ENCODE data around the gene FBXO21. TPM values are rescaled to one million over a fixed set of nuclear protein-coding genes. Genes with fewer than 3 reads are reported as not detected.

The FBXO21 gene
- total RNA-seq, 4 donors from 2014 or later: 42.7 to 141 (median 80.4) TPM

DNA sequence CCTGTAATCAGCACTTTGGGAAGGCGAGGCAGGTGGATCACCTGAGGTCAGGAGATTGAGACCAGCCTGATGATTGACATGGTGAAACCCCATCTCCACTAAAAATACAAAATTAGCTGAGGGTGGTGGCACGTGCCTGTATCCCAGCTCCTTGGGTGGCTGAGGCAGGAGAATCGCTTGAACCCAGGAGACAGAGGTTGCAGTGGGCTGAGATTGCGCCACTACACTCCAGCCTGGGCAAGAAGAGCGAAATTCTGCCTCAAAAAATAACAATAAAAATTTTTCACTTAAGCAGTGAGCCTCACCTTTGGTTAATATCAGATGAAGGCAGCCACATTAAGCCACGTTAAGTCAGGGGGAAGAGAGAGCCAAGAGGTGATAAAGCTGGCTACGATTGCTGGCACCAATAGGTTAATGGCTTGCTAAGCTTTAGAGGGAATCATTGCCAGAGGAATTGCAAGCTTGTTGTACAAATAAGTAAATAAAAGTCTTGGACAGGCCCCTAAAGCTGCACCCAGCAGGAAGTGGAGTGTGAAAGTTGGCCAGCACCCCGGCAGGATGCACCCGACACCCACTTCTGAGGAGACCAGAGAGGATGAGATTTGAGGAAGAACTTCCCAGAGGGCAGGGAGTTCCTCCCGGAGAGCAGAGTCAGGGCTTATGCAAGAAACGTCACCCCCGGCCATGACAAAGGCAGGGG, 49.7 kb downstream of the FBXO21 start:
- no peaks in the 10 kb centered on the region for H3K9me3 ChIP-seq
- H3K4me1 ChIP-seq: peaks cover 0 to 5% of the 10 kb centered on the region in 2 donors
- ATAC-seq: no peak
- no peaks in the 10 kb centered on the region for H3K27me3 ChIP-seq
- no peak overlapping the region for H3K27ac ChIP-seq
- intact Hi-C loops (cut with DNase I; ENCODE audit: low total_unique reads) (no loop called here), in situ Hi-C loops (cut with MboI; ENCODE audit: low sequenced_read_pairs in 4 of 4) (loop anchor here in 1 of 4 donors (10.0 kb wide), 1 partner anchor 116 kb away; no protein-coding TSS in a partner anchor)
- DNase-seq: no peak
- peaks cover 0 to 10% of the 10 kb centered on the region in 2 donors for H3K36me3 ChIP-seq
- TF ChIP-seq, protein P1, sequence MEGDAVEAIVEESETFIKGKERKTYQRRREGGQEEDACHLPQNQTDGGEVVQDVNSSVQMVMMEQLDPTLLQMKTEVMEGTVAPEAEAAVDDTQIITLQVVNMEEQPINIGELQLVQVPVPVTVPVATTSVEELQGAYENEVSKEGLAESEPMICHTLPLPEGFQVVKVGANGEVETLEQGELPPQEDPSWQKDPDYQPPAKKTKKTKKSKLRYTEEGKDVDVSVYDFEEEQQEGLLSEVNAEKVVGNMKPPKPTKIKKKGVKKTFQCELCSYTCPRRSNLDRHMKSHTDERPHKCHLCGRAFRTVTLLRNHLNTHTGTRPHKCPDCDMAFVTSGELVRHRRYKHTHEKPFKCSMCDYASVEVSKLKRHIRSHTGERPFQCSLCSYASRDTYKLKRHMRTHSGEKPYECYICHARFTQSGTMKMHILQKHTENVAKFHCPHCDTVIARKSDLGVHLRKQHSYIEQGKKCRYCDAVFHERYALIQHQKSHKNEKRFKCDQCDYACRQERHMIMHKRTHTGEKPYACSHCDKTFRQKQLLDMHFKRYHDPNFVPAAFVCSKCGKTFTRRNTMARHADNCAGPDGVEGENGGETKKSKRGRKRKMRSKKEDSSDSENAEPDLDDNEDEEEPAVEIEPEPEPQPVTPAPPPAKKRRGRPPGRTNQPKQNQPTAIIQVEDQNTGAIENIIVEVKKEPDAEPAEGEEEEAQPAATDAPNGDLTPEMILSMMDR (IDR thresholded peaks at IDR 0.05 in 4 of 5, conservative IDR thresholded peaks at IDR 0.05 in 1 of 5): no peak
- TF ChIP-seq POLR2A (IDR thresholded peaks at IDR 0.05): no peak
- no peak overlapping the region for H3K4me3 ChIP-seq

DNA sequence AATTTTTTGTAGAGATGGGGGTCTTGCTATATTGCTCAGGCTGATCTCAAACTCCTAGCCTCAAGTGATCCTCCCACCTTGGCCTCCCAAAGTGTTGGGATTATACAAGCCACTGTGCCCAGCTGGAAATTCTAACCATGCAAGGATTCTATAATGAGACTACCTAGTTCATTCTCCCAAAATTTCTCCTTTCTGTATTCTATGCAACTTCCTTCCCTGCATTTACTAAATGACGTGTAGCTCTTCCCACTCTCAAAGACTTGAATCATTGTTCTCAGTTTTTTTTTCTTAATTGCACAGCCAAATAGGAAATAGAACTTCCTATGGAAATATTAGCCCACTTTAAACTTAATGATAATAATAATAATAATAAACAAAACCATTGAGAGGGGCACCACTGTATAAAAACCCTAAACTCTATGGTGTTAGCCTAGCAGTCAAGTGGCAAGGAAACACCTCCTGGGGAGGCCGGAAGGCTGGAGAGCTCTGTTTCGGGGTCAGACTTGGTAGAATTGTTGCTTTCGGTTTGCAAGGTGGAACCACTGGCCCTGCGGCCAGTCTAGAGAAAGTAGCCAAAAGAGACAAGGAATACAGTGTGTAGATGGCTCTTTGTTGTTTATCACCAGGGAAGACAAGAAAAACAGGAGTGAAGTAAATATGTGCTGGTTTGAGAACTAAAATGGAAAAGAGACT, 51.1 kb downstream of the FBXO21 start:
- intact Hi-C loops (cut with DNase I; ENCODE audit: low total_unique reads): no loop called here
- Histone ChIP-seq H3K4me3 (peak overlapping the region in 1 of 4 donors; percentile 17), H3K36me3 (peaks cover 0 to 3% of the 10 kb centered on the region in 2 donors), H3K27me3 (no peaks in the 10 kb centered on the region), H3K4me1 (peaks cover 0 to 5% of the 10 kb centered on the region in 2 donors), H3K9me3 (no peaks in the 10 kb centered on the region), H3K27ac (no peak overlapping the region)
- TF ChIP-seq, protein P1 (IDR thresholded peaks at IDR 0.05 in 4 of 5, conservative IDR thresholded peaks at IDR 0.05 in 1 of 5): no peak
- no peak for TF ChIP-seq POLR2A (IDR thresholded peaks at IDR 0.05)
- in situ Hi-C loops (cut with MboI; ENCODE audit: low sequenced_read_pairs in 4 of 4): no loop called here
- ATAC-seq: no peak
- DNase-seq: no peak

DNA sequence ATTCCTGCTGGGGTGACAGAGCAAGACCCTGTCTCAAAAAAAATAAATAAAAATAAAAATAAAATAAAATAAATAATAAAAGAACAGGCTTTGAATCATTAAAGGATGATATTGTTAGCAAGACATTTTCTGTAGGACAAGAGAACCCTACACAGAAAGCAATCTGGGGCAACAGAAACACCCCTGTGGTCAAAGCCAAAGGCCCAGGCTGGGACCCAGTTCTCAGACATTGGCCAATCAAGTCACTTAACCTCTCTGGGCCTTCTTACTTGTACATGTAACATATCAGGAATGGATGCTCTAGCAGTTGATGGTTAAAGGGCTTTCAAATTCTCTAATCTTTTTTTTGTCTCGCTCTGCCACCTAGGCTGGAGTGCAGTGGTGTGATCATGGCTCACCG, 55.5 kb downstream of the FBXO21 start:
- TF ChIP-seq, protein P1 (IDR thresholded peaks at IDR 0.05 in 4 of 5, conservative IDR thresholded peaks at IDR 0.05 in 1 of 5): no peak
- TF ChIP-seq POLR2A (IDR thresholded peaks at IDR 0.05): no peak

GRCh38 chr12:117134059-117134458, 56.2 kb downstream of the FBXO21 start:
- TF ChIP-seq, protein P1 (IDR thresholded peaks at IDR 0.05 in 4 of 5, conservative IDR thresholded peaks at IDR 0.05 in 1 of 5): no peak
- no peak for TF ChIP-seq POLR2A (IDR thresholded peaks at IDR 0.05)
- in situ Hi-C loops (cut with MboI; ENCODE audit: low sequenced_read_pairs in 4 of 4) (no loop called here), intact Hi-C loops (cut with DNase I; ENCODE audit: low total_unique reads) (no loop called here)
- no peak for ATAC-seq
- DNase-seq: no peak
- H3K4me1 ChIP-seq: no peaks in the 10 kb centered on the region
- H3K4me3 ChIP-seq: no peak overlapping the region
- no peak overlapping the region for H3K27ac ChIP-seq
- H3K36me3 ChIP-seq: no peaks in the 10 kb centered on the region
- H3K27me3 ChIP-seq: no peaks in the 10 kb centered on the region
- H3K9me3 ChIP-seq: no peaks in the 10 kb centered on the region

More for the DNA sequence above, 55.5 kb downstream of the FBXO21 start:
- Histone ChIP-seq H3K36me3 (no peaks in the 10 kb centered on the region), H3K4me1 (no peaks in the 10 kb centered on the region), H3K9me3 (no peaks in the 10 kb centered on the region), H3K27ac (no peak overlapping the region), H3K4me3 (no peak overlapping the region), H3K27me3 (no peaks in the 10 kb centered on the region)
- intact Hi-C loops (cut with DNase I; ENCODE audit: low total_unique reads): no loop called here
- ATAC-seq (no peak), DNase-seq (no peak)
- in situ Hi-C loops (cut with MboI; ENCODE audit: low sequenced_read_pairs in 4 of 4): no loop called here

Measured in gastrocnemius medialis (tissue), 4 donors.